SK-N-SH (cell line): ENCODE measurements around the gene ZNF296.

ENCODE experiments used
- ELF1 ChIP-seq: IDR thresholded peaks from 2 replicates; pipeline ENCODE4 v1.4.0; 2012
- EP300 ChIP-seq, 2 experiments: IDR thresholded peaks; 2 replicates each; pipeline versions ENCODE4 v1.4.0 to v1.6.1; 2012; ENCODE audit warnings: borderline replicate concordance in 1 of 2, low read depth in 1 of 2, low read length in 1 of 2
- NFIC ChIP-seq: IDR thresholded peaks from 2 replicates; pipeline ENCODE4 v1.4.0; 2012; ENCODE audit warnings: borderline replicate concordance
- POLR2AphosphoS5 ChIP-seq: IDR thresholded peaks from 2 replicates; pipeline ENCODE4 v1.6.1; 2012; ENCODE audit warnings: low read depth, low read length
- RFX5 ChIP-seq: IDR thresholded peaks from 2 replicates; pipeline ENCODE4 v1.6.1; 2012; ENCODE audit warnings: mild to moderate bottlenecking, improper control_type of control experiment, low read length
- SIN3A ChIP-seq: IDR thresholded peaks from 2 replicates; pipeline ENCODE4 v1.6.1; 2012; ENCODE audit warnings: low read depth, mild to moderate bottlenecking, low read length, moderate library complexity, borderline replicate concordance
- TAF1 ChIP-seq: IDR thresholded peaks from 2 replicates; pipeline ENCODE4 v1.6.1; 2012; ENCODE audit warnings: low read depth, mild to moderate bottlenecking, low read length, moderate library complexity, borderline replicate concordance
- TF ChIP-seq, protein P1 (sequence below): fragments of 200-600 bp; sonication (generic); IDR thresholded peaks from 2 replicates; pipeline ENCODE4 v1.6.1; 2017; ENCODE audit warnings: antibody characterized with exemption, mild to moderate bottlenecking, moderate library complexity
- TF ChIP-seq, protein P2 (sequence below): IDR thresholded peaks from 2 replicates; pipeline ENCODE4 v1.4.0; 2012; ENCODE audit warnings: low read depth

DNA sequence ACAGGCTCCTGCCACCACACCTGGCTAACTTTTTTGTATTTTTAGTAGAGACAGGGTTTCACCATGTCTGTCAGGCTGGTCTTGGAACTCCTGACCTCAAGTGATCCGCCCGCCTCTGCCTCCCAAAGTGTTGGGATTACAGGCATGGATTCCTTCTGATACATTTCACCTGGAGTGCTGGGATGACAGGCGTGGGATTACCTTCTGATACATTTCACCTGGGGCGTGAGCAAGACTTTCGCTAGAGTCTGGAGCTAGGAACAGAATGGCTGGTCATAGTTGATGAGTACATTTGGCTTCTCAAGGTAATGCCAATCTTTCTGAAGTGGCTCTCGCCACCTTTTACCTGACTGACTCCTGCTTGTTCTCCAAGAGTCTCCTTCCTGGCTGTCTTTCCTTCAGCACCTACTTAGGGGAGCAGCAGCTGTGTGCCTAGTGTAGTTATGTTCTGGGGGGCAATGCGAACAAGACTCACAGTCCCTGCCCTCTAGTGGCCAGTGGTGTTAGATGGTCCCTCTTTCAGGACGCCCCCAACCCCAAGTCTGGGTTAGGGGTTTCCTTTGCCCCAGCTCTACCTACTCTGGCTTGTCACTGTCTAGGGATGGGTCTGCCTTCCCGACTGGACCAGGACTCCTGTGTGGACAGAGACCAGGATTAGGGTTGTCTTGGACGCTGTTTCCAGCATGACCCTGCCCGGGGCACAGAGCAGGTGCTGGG, 36.0 kb upstream of the ZNF296 start:
- TF ChIP-seq RFX5 (no peak), POLR2AphosphoS5 (no peak), ELF1 (no peak), EP300 (IDR thresholded peaks at IDR 0.05; ENCODE audit: borderline replicate concordance in 1 of 2, low read depth in 1 of 2, low read length in 1 of 2) (no peak), NFIC (no peak), SIN3A (no peak), TAF1 (no peak)
- TF ChIP-seq, protein P1, sequence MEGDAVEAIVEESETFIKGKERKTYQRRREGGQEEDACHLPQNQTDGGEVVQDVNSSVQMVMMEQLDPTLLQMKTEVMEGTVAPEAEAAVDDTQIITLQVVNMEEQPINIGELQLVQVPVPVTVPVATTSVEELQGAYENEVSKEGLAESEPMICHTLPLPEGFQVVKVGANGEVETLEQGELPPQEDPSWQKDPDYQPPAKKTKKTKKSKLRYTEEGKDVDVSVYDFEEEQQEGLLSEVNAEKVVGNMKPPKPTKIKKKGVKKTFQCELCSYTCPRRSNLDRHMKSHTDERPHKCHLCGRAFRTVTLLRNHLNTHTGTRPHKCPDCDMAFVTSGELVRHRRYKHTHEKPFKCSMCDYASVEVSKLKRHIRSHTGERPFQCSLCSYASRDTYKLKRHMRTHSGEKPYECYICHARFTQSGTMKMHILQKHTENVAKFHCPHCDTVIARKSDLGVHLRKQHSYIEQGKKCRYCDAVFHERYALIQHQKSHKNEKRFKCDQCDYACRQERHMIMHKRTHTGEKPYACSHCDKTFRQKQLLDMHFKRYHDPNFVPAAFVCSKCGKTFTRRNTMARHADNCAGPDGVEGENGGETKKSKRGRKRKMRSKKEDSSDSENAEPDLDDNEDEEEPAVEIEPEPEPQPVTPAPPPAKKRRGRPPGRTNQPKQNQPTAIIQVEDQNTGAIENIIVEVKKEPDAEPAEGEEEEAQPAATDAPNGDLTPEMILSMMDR = no peak
- TF ChIP-seq, protein P2, sequence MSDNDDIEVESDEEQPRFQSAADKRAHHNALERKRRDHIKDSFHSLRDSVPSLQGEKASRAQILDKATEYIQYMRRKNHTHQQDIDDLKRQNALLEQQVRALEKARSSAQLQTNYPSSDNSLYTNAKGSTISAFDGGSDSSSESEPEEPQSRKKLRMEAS = no peak
